SK-N-SH (cell line): ENCODE data around the gene EIF5.

Experiments
- EP300 ChIP-seq, 2 experiments: IDR thresholded peaks; 2 replicates each; pipeline versions ENCODE4 v1.4.0 to v1.6.1; 2012; ENCODE audit warnings: borderline replicate concordance in 1 of 2, low read depth in 1 of 2, low read length in 1 of 2
- FOXM1 ChIP-seq: IDR thresholded peaks from 2 replicates; pipeline ENCODE4 v1.4.0; 2012; ENCODE audit warnings: low read depth, mild to moderate bottlenecking
- TF ChIP-seq, protein P1 (sequence below): fragments of 200-600 bp; sonication (generic); IDR thresholded peaks from 2 replicates; pipeline ENCODE4 v1.6.1; 2017; ENCODE audit warnings: antibody characterized with exemption, mild to moderate bottlenecking, moderate library complexity

DNA sequence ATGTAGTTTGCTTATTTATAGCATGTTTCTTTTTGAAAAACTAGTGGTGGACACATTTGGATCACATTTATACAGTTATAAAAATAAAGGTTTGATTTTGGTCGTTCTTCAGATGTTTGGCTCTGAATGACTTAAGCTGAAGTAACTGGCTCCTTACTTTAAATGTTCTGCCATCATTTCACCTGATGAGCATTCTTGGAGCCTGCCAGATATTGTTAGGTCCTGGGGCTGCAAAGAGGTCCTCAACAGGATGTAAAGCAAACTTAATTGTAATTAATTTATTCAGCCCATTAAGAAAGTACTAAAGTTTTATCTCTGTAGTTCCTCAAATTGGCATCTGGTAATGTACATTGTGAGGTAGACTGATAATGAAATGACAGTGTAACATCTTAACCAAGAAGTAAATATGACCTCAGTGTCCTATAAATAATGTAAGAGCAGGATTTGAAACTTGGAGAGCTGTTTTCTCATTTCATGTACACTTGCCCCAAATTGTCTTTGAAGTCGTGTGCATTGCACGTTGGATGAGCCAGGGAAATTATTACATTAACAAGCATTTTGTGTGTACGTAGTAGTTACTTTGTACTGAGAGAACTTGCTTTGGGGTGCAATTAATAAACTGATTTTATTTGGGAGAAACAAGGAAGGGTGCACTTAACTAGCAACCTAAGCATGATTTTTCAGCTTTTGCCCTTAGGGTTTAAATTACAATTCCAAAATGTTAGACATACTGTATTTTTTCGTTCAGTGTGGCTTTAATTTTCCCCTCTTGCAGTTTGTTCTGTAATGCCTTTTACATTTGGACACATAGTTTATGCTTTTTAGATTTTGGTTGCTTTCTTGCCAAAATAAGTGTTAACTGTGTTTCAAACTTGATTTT is 7.5 kb downstream of the EIF5 start:
- TF ChIP-seq, protein P1, sequence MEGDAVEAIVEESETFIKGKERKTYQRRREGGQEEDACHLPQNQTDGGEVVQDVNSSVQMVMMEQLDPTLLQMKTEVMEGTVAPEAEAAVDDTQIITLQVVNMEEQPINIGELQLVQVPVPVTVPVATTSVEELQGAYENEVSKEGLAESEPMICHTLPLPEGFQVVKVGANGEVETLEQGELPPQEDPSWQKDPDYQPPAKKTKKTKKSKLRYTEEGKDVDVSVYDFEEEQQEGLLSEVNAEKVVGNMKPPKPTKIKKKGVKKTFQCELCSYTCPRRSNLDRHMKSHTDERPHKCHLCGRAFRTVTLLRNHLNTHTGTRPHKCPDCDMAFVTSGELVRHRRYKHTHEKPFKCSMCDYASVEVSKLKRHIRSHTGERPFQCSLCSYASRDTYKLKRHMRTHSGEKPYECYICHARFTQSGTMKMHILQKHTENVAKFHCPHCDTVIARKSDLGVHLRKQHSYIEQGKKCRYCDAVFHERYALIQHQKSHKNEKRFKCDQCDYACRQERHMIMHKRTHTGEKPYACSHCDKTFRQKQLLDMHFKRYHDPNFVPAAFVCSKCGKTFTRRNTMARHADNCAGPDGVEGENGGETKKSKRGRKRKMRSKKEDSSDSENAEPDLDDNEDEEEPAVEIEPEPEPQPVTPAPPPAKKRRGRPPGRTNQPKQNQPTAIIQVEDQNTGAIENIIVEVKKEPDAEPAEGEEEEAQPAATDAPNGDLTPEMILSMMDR, result no peak
- TF ChIP-seq EP300 (IDR thresholded peaks at IDR 0.05; ENCODE audit: borderline replicate concordance in 1 of 2, low read depth in 1 of 2, low read length in 1 of 2) (no peak), FOXM1 (no peak)
